Mesothelial cell of epicardium (in vitro differentiated cells): ENCODE data around the gene LXN. TPM values are rescaled to one million over a fixed set of nuclear protein-coding genes. Genes with fewer than 3 reads are reported as not detected.

ENCODE experiments used
- DNase-seq, 2 experiments: peaks; one replicate each; pipeline ENCODE4 v3.0.0; 2021; ENCODE audit warnings: low spot score in 2 of 2; ENCODE audit not compliant: unreplicated experiment in 2 of 2
- H3K27ac Mint-ChIP-seq: 2 replicates; pipeline ENCODE4 v1.8.0; 2021; ENCODE audit warnings: mixed read lengths
- H3K27me3 Mint-ChIP-seq: 2 replicates; pipeline ENCODE4 v1.8.0; 2021; ENCODE audit warnings: low read depth, mixed read lengths
- H3K36me3 Mint-ChIP-seq: 2 replicates; pipeline ENCODE4 v1.8.0; 2021; ENCODE audit warnings: mixed read lengths
- H3K4me1 Mint-ChIP-seq: 2 replicates; pipeline ENCODE4 v1.8.0; 2021; ENCODE audit warnings: mixed read lengths
- H3K4me3 Mint-ChIP-seq: 2 replicates; pipeline ENCODE4 v1.8.0; 2021; ENCODE audit warnings: mild to moderate bottlenecking, moderate library complexity, mixed read lengths
- H3K9me3 Mint-ChIP-seq: 2 replicates; pipeline ENCODE4 v1.8.0; 2021; ENCODE audit warnings: mixed read lengths
- total RNA-seq: library from RNA; stranded (reverse); gene quantifications from 3 replicates; pipeline ENCODE4 v1.2.1, GENCODE V29; 2021
- TF ChIP-seq, protein P1 (sequence below): fragments of 200-600 bp; sonication (generic); IDR thresholded peaks from one replicate; pipeline ENCODE4 v1.5.0; 2021; ENCODE audit warnings: antibody characterized with exemption; ENCODE audit not compliant: unreplicated experiment

The LXN gene
- total RNA-seq, 1 donor from 2014 or later: 46.7 TPM

DNA sequence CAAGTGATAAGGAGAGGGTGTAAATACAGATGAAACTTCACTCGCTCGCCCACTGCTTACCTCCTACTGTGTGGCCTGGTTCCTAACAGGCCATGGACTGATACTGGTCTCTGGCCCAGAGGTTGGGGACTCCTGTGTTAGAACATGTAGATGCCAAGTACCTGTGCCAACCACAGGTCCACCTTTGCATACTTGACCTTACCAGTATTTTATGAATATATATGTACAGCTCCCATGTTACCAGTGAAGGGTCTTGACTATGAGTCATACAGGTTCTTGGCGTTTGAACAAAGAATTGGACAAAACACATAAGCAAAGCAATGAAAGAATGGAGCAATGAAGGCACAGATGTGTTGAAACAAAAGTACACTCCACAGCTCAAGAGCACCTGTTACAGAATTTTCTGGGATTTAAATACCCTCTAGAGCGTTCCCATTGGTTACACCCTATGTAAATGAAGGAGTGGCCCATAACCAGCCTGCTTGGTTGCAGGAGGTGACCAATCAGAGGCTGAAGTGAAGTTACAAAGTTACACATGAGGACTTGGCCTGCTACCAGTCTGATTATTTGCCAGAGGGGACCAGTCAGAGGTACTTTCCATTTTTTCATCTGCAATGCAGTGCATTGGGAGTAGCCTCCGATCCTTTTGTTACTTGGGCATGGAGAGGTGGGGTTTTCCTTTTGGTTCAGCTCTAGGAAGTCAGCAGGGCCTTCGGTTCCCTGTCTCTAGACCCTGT is 29.8 kb downstream of the LXN start:
- TF ChIP-seq, protein P1, sequence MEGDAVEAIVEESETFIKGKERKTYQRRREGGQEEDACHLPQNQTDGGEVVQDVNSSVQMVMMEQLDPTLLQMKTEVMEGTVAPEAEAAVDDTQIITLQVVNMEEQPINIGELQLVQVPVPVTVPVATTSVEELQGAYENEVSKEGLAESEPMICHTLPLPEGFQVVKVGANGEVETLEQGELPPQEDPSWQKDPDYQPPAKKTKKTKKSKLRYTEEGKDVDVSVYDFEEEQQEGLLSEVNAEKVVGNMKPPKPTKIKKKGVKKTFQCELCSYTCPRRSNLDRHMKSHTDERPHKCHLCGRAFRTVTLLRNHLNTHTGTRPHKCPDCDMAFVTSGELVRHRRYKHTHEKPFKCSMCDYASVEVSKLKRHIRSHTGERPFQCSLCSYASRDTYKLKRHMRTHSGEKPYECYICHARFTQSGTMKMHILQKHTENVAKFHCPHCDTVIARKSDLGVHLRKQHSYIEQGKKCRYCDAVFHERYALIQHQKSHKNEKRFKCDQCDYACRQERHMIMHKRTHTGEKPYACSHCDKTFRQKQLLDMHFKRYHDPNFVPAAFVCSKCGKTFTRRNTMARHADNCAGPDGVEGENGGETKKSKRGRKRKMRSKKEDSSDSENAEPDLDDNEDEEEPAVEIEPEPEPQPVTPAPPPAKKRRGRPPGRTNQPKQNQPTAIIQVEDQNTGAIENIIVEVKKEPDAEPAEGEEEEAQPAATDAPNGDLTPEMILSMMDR: no peak

DNA sequence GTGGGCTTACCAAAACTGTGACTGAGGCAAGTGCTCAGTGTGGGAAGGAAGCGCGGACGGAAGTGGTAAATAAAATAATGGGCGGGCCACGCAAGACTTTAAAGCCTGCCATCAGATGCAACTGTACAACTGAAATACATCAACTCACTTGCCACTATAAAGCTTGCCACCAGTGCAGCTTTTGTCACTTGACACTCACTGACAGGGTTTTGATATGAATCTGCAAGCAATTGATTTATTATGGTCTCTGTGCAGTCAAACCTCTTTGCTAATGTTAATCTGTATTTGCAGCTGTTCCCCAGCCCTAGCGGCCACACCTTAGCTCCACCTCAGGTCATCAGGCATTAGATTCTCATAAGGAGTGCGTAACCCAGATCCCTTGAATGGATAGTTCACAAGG is 30.4 kb downstream of the LXN start:
- H3K27ac Mint-ChIP-seq: no peak overlapping the region
- H3K4me1 Mint-ChIP-seq: peaks cover 11% of the 10 kb centered on the region
- H3K9me3 Mint-ChIP-seq: no peaks in the 10 kb centered on the region
- no peaks in the 10 kb centered on the region for H3K27me3 Mint-ChIP-seq
- TF ChIP-seq, protein P1: no peak
- no peak for DNase-seq
- H3K36me3 Mint-ChIP-seq: peaks cover 2% of the 10 kb centered on the region
- H3K4me3 Mint-ChIP-seq: no peak overlapping the region

More for the DNA sequence above, 29.8 kb downstream of the LXN start:
- Mint-ChIP-seq H3K4me1 (peaks cover 11% of the 10 kb centered on the region), H3K27me3 (no peaks in the 10 kb centered on the region), H3K9me3 (no peaks in the 10 kb centered on the region), H3K27ac (no peak overlapping the region), H3K4me3 (no peak overlapping the region), H3K36me3 (peaks cover 3% of the 10 kb centered on the region)
- DNase-seq: no peak

DNA sequence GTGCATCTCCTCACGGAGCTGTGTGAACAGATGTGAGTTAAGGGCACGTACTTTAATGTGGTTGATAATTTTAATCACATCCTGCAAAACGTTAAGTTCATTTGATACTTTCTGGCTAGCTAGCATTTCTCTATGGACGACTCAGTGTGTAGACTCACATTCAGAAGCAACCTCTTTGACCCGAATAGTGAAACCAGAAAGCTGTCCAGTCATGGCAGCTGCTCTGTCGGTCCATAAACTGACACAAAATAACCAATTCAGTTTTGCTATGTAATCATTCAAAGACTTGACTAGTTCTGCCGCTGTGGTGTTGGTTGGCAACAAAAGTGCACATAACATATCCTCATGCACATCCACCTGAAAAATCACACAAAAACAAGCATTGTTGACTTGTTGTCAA is 31.8 kb downstream of the LXN start:
- Mint-ChIP-seq H3K4me1 (peaks cover 11% of the 10 kb centered on the region), H3K36me3 (no peaks in the 10 kb centered on the region), H3K27ac (no peak overlapping the region), H3K4me3 (no peak overlapping the region), H3K27me3 (no peaks in the 10 kb centered on the region), H3K9me3 (no peaks in the 10 kb centered on the region)
- DNase-seq: no peak
- TF ChIP-seq, protein P1: no peak

DNA sequence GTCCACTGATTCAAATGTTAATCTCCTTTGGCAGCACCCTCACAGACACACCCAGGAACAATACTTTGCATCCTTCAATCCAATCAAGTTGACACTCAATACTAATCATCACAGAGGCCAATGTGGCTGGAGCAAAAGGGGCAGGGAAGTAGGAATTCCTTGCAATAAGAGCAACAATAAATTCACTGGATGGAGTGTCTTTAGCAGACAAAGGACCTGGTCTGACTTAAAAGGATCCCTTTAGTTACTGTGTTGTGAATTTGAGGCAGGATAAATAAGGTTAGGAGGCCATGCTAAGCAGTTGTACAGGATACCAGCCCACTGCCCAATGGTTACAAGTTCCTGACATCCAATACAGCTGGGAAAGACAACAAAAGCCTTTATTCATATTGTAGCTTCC is 40.5 kb downstream of the LXN start:
- no peak for DNase-seq
- Mint-ChIP-seq H3K4me1 (no peaks in the 10 kb centered on the region), H3K9me3 (peaks cover 21% of the 10 kb centered on the region), H3K27me3 (peaks cover 7% of the 10 kb centered on the region), H3K36me3 (peaks cover 3% of the 10 kb centered on the region), H3K27ac (no peak overlapping the region), H3K4me3 (no peak overlapping the region)
- TF ChIP-seq, protein P1: no peak

DNA sequence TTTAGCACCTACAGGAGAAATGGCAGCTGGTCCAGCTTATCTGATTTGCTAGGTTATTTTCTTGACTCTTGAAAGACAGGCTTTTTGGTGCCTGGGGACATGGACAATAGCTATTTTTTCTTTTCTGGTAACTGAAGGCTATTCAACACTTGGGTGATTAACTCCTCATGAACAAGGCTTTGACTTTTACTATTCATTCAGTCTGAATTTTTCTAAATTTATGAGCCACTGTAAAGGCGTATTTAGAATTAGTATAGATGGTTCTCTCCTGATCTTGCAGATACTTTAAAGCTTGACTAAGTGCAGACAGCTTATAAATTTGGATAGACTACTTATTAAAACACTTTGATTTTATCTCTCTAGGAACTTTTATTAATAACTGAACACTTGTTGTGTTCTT is 46.6 kb downstream of the LXN start:
- peaks cover 8% of the 10 kb centered on the region for H3K27me3 Mint-ChIP-seq
- TF ChIP-seq, protein P1: no peak
- no peaks in the 10 kb centered on the region for H3K36me3 Mint-ChIP-seq
- H3K4me3 Mint-ChIP-seq: no peak overlapping the region
- no peak for DNase-seq
- H3K4me1 Mint-ChIP-seq: no peaks in the 10 kb centered on the region
- H3K9me3 Mint-ChIP-seq: peaks cover 16% of the 10 kb centered on the region
- no peak overlapping the region for H3K27ac Mint-ChIP-seq
